ENCODE data around the gene CDK6.

Gene CDK6

DNA sequence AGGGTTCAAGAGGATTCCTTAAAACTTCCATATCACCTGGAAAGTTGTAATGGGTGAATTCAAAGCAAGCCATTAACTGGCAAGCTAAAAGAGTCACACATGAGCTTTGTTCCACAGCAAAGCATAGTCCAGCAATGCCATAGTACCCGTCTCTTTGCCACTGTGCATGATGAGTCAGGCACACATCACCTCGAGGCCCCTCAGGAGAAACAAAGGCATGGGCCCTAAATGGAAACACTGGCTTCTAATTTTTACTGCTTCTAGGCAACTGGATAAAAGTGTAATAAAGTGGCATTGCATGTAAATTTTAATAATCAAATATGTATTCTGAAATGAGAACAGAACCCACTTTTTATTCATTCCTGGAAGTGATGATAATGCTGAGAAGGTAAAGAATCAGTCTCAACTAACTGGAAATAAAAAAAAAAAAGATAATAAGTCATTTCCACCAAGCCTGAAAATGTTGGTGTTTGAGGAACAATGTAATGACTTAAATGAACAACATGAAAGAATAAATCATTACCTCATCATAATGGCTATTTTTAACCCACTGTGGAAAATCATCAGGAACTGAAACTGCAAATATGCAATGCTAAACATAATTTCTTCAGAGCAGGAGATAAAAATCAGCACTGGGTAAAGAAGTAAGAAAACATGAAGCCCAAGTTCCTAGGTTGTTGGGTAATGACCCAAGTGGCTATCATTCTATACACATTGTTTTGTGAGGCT, 104.9 kb downstream of the CDK6 start:
- no peak for DNase-seq

DNA sequence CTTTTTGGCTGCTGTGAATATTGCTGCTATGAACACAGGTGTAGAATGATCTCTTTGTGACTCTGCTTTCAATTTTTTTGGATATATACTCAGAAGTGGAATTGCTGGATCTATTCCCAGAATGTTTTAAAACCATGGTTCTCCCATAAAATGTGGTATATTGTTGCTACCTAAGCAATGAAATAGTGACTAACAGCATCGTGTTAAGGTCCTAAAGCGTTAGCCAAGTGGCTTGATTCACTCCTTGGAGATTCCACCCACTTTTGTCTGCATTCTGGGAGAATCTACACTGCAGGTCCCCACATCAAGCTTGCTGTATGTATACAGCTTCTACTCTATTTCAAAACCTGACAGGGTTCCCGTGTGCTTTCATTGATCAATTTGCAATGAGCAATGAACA, 105.6 kb downstream of the CDK6 start:
- no peak for DNase-seq

- DNase-seq = no peak
These were observed 106.6 kb downstream of the CDK6 start for GRCh38 chr7:92729751-92730150.

GRCh38 chr7:92729172-92729571, 107.2 kb downstream of the CDK6 start:
- no peak for DNase-seq

GRCh38 chr7:92727755-92728154, 108.6 kb downstream of the CDK6 start:
- no peak for DNase-seq

DNA sequence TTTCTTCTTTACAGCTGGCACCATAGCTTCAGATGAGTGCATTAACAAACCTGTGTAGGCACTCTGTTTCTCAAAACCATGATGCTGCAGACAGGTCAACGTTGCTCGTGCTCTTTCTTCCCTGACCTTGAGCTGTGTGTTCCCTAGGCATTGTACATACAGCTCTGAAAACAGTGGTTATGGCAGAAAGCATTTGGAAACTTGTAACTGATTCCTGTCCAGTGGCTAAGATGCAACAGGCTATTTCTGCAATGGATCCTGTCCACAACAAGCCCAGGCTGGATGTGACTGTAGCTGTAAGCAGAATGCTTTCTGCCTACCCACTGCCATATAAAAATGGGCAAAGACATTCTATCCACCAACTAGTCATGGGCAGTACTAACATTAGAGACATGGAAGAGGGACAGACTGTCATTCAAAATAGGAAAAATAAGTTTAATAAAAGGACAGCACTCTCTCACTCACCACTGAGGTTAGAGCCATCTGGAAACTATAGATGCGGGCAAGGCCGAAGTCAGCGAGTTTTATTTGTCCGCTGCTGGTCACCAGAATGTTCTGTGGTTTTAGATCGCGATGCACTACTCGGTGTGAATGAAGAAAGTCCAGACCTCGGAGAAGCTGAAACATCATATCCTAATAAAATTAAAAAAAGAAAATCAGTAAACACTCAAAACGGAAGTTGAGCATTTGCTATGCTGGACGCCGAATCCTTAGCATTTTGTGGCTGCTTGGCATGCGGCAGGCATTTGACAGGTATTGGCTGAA, 111.0 kb downstream of the CDK6 start:
- no peak for DNase-seq

- no peak for DNase-seq
These were observed 112.4 kb downstream of the CDK6 start for GRCh38 chr7:92723943-92724342.

- DNase-seq = no peak
These were observed 113.2 kb downstream of the CDK6 start for GRCh38 chr7:92723205-92723604.

DNA sequence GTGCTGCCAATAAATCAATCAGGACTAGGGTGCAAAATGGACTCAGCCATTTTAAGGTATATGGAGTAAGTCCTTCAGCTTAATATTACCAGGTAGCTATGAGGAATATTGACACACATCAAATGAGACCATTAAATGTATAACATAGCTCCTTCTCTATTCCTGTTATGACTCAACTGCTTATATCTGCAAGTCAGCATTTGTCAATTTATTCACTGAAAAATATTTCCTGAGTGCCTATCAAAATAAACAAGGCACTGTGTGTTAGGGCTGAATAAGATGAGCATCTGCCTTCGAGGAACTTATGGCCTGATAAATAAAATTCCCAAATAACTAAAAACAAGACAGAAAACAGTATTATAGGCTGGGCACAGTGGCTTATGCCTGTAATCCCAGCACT, 113.8 kb downstream of the CDK6 start:
- no peak for DNase-seq

- no peak for DNase-seq
These were observed 115.6 kb downstream of the CDK6 start for GRCh38 chr7:92720604-92721350.

GRCh38 chr7:92717993-92718716, 118.2 kb downstream of the CDK6 start:
- DNase-seq = peak; percentile 73

GRCh38 chr7:92717623-92717992, 118.8 kb downstream of the CDK6 start:
- no peak for DNase-seq

DNA sequence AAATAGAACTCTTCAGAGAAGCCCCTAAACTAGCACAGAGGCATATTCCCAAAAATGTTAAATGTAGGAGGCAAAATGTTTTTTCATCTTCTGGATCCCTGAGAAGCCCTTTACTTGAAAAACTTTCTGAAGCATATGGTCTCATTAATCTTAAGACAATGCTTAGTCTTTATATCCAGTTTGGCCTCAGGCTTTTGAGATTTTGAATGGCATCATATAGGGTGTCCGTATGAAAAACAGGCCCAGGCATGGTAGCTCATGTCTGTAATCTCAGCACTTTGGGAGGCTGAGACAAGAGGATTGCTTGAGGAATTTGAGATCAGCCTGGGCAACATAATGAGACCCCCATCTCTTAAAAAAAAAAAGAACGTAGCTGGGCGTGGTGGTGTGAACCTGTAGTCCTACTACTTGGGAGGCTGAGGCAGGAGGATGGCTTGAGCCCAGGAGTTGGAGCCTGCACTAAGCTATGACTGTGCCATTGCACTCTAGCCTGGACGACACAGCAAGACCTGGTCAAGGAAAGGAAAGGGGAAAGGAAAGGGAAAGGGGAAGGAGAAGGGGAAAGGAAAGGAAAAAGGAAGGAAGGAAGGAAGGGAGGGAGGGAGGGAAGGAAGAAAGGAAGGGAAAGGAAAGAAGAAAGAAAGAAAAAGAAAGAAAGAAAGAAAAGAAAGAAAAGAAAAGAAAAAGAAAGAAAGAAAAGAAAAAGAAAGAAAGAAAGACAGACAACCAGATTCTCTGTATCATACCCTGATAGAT, 119.4 kb downstream of the CDK6 start:
- DNase-seq = no peak

DNA sequence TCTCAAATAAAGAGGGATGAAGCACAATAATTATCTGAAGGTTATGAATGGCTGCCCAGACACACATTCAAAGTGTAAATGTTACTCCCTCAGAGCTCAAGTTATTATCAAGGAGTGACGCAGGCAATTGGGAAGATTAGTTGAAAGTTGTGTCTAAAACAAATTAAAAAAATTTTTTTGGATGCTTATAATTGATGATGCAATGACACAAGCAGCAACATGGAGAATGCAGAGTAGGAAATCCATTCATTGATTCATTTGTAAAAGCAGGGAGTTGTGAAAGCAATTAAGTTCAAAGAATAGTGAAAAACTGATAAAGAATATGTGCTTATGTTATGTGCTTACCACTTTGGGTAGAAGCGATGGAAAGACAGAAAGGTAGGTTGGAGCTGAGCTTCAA, 120.4 kb downstream of the CDK6 start:
- no peak for DNase-seq

DNA sequence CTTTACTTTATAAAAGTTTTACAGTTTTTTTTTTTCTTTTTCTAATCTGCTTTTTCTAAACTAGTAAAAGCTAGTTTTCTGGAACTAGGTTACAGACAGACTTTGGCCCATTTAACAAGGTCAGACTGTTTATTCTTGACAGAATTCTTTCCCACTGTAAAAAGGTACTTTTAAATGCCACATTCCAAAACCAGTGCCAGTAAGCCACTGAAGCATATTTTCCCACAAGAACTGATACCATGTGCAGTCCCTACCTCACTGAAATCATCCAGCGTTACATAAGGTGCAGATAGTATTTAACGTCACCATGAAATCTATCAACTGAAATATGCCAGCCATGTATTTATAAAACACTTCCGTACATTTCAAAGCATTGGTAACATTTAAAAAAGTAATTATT, 121.6 kb downstream of the CDK6 start:
- no peak for DNase-seq

DNA sequence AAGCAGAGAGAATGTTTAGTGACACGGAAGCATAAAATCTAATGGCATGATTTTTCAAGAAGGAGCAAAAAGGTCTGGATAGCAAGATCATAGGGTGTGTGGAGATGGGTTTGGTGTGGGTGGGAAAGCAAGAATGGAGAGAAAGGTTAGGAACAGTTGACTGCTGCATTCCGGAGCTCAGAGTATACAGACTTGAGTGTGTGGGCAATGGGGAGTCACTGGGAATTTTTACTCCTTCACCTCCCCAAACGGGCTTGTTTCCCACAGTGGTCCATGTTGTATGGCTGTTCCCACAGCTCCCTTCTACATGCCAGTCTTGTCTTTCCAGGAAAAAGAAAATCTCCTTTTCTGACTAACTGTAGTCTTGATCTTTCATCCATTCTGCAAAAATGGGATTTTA, 122.1 kb downstream of the CDK6 start:
- no peak for DNase-seq

- DNase-seq = no peak
These were observed 126.5 kb downstream of the CDK6 start for GRCh38 chr7:92709912-92710311.

GRCh38 chr7:92709150-92709549, 127.2 kb downstream of the CDK6 start:
- DNase-seq = no peak

GRCh38 chr7:92708111-92709042, 128.0 kb downstream of the CDK6 start:
- DNase-seq = no peak

DNA sequence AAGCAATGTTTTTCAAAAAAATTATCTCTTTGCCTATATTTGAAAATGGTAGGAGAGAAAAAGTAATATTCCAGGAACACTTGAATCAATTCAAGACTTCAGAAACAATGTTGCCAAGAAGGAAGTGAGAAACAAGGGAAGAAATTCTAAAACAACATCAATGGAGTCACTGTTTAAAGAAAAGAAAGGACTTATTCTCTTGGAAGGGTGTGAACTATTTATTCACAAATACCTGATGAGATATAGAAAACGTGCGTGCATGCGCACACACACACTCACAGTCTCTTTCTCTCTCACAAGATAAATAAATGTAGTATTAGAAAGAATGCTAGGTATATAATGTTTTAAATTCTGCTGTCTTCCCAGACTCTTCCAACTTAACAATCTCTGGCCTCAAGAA, 128.9 kb downstream of the CDK6 start:
- no peak for DNase-seq

DNA sequence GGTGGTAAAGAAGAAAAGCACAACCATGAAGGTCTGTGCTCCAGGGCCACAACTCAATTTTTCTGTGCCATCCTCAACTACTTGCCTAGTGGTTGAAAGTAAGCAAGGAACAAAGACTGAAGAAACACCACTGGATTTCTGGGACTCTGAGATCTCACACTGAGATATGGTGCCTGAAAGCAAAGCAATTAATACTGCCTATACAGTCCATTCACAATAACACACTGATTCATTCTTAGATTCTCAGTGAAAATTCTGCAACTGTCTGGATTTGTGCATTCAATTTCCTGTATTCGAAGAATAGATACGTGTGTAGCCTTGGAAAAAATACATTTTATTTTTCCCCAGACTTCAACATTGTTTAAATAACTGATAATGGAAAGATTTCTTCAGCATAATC, 129.8 kb downstream of the CDK6 start:
- DNase-seq = no peak
